CMK (cell line): ENCODE data around the gene PPEF1.
"Not testable (repeated sequence)": the region's sequence is repeated elsewhere in the genome, so short reads cannot be mapped to it uniquely, and the experiment has no call there.

Source experiments
- DNase-seq: peaks from one replicate; pipeline ENCODE4 v3.0.0-alpha.2; 2010; ENCODE audit warnings: low read depth

The PPEF1 gene

GRCh38 chrX:18793601-18794089 lies 86.2 kb downstream of the PPEF1 start:
- no peak for DNase-seq

- no peak for DNase-seq
These were observed 89.7 kb downstream of the PPEF1 start for GRCh38 chrX:18797141-18797540.

- no peak for DNase-seq
These were observed 92.5 kb downstream of the PPEF1 start for GRCh38 chrX:18799911-18800310.

DNA sequence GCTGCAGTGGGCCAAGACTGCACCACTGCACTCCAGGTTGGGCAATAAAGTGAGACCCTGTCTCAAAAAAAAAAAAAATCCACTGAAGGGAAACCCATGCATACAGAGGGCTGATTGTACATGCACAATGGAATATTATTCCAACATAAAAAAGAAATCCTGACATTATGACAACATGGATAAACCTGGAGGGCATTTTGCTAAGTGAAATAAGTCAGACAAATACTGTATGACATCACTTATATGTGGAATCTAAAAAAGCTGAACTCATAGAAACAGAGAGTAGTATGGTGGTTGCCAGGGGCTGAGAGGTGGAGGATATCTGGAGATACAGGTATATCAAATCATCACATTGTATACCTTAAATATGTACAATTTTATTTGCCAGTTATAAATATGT lies 102.2 kb downstream of the PPEF1 start:
- DNase-seq: no peak

DNA sequence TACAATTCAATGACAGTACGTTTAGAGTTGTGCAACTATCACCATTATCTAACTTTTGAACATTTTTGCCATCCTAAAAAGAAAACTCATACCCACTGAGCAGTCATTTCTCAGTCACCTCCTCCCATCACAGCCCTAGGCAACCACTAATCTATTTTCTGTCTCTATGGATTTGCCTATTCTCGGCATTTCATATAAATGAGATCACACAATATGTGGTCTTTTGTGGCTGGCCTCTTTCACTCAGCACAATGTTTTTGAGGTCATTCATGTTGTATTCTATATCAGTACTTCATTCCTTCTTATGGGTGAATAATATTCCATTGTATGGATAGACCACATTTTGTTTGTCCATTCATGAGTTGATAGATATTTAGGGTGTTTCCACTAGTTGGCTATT lies 103.0 kb downstream of the PPEF1 start:
- no peak for DNase-seq

DNA sequence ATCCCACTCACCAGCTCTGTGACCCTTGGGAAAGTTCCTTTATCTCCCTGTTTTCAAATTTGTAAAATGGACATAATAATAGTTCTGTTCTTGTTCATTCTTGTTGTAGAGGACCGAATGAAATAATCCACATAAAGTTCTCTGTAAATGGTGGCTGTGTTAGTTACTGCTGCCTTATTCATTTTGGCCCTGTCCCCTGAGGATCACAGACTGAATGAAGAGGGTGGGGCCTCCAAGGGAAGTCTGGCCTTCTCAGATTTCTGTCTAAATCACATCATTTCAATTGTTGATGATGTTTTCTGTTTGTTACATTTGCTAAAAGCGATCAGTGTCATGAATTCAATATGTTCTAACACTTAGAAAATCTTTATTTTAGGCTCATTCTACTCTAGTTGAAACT lies 117.9 kb downstream of the PPEF1 start:
- DNase-seq: no peak

DNA sequence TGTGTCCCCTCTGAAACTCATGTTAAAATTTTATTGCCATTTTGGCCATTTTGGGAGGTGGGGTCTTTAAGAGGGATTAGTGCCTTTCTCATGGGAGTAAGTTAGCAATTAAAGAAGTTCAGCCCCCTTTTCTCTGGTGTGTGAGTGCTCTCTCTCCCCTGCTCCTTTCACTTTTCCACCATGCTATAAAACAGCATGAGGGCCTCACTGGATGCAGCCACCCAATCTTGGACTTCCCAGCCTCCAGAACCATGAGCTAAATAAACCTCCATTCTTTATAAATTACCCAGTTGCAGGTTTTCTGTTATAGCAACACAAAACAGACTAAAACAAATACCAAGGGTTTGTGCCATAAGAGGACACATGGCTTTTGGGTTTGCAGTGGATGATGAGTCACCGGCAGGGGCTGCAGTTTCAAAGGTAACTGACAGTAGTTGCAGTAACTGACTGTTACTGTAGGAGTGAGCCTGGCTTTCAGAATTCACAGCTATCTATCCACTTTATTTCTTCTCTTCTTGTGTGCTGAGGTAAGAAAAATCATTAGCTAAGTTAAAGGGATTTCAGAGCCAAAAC lies 121.5 kb downstream of the PPEF1 start:
- DNase-seq: no peak

GRCh38 chrX:18833071-18833731 lies 125.8 kb downstream of the PPEF1 start:
- DNase-seq: no peak

GRCh38 chrX:18847901-18848300 lies 140.5 kb downstream of the PPEF1 start:
- DNase-seq: not testable (repeated sequence)

GRCh38 chrX:18855919-18856644 lies 148.6 kb downstream of the PPEF1 start:
- no peak for DNase-seq

- no peak for DNase-seq
These were observed 149.2 kb downstream of the PPEF1 start for GRCh38 chrX:18856645-18856997.

- DNase-seq: no peak
These were observed 154.1 kb downstream of the PPEF1 start for GRCh38 chrX:18861511-18861910.

- no peak for DNase-seq
These were observed 157.0 kb downstream of the PPEF1 start for GRCh38 chrX:18864390-18864920.

DNA sequence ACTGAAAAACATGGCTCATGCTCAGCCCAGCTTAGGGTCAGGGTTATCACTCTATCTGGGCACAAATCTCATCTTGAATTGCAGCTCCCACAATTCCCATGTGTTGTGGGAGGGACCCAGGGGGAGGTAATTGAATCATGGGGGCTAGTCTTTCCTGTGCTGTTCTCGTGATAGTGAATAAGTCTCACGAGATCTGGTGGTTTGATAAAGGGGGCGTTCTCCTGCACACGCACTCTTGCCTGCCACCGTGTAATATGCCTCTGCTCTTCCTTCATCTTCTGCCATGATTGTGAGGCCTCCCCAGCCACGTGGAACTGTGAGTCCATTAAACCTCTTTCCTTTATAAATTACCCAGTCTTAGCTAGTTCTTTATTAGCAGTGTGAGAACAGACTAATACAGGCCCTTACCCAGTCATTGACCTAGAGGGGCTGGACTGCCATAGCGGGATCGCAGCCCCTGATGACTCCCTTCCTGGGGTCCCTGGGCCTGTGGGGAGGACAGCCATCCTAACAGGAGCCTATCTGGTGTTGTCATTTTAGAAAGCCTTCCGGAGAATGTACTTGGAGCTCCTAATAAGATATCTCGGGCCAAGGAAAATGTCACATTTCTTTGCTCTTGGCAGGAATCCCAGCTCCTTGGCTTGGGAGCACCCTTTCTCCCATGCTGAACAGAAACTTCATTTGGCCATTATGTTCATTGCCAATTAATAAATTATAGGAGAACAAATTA lies 163.9 kb downstream of the PPEF1 start:
- no peak for DNase-seq

DNA sequence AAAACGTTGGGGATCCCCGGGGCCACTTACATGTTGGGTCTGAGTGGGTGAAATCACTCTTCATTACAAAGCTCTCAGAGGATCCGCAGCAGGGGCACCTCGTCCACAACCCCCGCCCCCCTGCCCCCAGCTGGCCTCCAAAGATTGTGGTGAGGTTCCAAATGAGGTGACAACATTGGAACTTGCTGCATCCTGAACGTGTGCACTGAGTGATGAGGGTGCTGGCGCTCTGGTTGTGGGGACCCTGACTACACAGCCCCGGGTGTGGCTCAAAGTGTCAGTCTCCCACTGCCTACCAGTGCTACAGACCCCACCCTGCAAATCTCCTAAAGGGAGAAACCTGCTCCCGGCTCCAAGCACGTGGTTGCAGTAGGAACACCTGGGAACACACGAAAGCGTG lies 164.5 kb downstream of the PPEF1 start:
- DNase-seq: no peak

DNA sequence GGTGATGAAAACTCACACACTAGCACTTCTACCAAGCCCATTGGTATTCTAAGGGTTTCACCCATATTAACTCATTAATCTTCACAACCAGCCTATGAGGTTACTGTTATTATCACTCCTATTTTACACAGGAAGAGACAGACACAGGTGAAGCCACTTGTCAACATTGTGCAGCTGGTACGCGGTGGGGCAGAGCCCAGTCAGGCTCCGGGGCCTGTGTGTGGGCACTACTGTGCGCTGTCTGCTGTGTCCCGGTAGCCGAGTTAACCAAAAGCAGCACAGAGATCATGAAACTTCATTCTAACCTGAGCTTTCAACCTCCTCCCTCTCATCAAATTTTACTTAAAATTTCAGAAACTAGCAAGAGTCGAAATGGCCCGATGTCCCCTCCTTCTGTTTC lies 165.2 kb downstream of the PPEF1 start:
- DNase-seq: no peak

DNA sequence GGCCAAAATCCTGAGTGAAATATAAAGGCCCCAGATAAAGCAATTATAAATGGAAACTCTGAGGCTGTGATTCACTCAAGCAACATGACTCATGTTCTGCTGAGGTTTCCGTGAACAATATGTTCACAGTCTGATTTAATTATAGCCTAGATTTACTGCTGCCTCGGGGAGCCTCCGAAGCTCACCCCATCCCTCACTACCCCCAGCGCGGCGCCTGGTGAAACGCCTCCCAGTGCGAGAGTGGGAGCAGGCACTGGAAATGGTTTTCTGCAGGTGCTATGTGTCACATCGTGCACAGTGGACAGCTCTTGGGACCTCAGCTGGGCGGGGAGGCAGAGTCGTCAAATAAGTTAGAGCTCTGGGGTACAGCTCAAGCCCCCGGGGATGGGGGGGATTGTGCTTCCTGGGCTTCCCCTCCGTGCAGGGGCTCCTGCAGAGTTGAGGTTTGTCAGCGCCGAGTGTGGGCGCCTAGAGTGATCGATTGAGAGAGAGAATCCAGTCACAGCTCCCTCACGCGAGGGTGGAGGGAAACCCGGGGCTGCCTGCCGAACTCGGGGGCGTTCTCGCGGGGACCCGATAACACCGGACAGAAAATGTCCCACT lies 165.8 kb downstream of the PPEF1 start:
- no peak for DNase-seq

DNA sequence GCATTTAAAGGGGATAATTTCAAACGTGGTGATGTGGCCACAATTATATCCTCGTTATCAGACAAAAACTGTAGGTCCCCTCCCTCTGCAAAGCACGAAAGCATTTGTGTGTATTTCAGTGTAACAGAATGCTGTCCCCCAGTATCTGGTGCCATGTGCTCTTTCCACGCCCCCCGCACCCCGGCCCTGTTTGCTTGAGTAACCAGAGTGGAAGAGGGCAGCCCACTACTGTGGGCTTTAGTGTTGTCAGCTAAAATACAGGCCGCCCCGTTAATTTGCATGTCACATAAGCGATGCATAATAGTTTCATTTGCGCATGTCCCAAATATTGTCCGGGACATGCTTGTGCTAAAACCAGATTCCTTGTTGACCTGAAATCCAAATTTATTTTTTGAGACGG lies 166.4 kb downstream of the PPEF1 start:
- no peak for DNase-seq

DNA sequence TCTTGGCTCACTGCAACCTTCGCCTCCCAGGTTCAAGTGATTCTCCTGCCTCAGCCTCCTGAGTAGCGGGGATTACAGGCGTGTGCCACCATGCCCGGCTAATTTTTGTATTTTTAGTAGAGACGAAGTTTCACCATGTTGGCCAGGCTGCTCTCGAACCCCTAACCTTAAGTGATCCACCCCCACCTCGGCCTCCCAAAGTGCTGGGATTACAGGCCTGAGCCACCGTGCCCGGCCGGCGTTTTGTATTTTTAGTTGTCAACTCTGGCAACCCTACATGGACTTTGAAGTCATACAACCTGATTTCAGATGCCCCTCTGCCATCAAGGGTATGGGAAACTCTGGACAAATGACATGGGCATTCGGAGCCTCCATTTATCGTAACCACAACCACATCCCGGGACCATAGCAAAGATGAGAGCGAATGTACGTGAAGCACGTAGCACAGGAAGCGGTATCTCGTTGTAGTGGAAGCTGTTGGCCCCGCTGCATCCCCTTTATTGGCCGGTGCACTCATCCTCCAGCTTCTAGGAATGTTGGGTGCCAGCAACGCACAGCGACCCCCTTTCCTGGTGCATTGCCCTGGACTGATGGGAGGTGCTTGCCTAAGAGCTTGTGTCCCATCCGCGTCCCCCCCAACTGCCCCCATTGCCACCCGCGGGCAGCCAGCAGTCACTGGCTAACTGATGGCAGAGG lies 167.3 kb downstream of the PPEF1 start:
- no peak for DNase-seq

DNA sequence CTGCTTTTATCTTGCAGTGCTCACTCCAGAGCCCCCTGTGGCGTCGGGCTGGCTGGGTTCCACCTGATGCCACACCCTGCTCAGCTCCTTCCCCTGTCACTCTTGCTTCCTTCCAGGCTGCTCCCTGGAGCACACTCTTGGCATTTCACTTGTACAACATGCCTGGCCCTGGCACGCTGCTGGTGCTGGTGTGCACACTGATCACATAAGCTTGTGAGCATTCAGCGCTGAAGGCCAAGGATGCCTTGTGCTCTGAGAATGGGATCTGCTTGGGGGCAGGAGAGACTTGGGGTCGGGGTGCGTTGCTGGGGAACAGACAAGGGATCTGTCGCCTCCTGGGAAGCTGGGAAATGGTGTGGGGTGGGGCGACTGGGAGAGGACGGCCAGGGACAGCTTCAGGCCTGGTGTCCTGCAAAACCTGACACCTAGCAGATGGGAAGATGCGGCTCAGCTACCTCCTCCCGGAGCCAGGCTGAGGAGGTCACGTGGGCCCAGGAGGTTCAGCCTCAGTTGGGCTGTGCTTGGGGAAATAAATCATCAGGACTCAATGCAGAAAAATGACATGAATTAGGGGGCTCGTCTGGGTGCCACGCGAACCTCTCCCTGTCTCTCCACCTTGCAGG lies 167.9 kb downstream of the PPEF1 start:
- no peak for DNase-seq

- DNase-seq: no peak
These were observed 170.0 kb downstream of the PPEF1 start for GRCh38 chrX:18877469-18877868.
